Measurements from ENCODE around the gene MT4. TPM values are rescaled to one million over a fixed set of nuclear protein-coding genes. Genes with fewer than 3 reads are reported as not detected.
A peak's percentile ranks its signal among the peaks of the same experiment; 100 is the strongest.

The MT4 gene
- total RNA-seq, 2 donors from 2014 or later: not detected

DNA sequence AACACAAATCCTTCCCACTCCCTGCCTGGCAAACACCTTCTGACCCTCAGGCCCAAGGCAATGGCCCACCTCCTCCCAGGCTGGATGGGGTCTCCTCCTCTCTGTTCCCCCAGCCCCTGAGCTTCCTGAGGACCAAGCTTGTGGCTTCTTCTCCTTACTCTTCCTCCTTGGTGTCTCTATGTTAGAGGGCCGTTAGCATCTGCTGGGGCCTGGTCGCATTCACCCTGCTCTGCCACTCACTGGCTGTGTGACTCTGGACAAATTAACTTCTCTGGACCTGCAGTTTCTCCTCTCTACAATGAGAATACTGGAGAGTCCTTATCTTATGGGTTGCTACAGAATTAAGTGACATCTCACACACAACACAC is 42.8 kb downstream of the MT4 start:
- peak overlapping the region; percentile 91 to 97 (median 92) for H3K27ac ChIP-seq
- H3K36me3 ChIP-seq (replicated peaks in 1 of 2; ENCODE audit: insufficient read depth in 1 of 2, low read depth in 2 of 2): no peaks in the 10 kb centered on the region
- no peaks in the 10 kb centered on the region for H3K27me3 ChIP-seq
- DNase-seq: no peak
- H3K4me1 ChIP-seq: peaks cover 46% of the 10 kb centered on the region
- H3K4me3 ChIP-seq: no peak overlapping the region
- no peak for ATAC-seq
- no peaks in the 10 kb centered on the region for H3K9me3 ChIP-seq
- 72 to 76% methylated on average over 2 of the region's 2 CpGs for WGBS, 2 donors
- TF ChIP-seq, protein P1, sequence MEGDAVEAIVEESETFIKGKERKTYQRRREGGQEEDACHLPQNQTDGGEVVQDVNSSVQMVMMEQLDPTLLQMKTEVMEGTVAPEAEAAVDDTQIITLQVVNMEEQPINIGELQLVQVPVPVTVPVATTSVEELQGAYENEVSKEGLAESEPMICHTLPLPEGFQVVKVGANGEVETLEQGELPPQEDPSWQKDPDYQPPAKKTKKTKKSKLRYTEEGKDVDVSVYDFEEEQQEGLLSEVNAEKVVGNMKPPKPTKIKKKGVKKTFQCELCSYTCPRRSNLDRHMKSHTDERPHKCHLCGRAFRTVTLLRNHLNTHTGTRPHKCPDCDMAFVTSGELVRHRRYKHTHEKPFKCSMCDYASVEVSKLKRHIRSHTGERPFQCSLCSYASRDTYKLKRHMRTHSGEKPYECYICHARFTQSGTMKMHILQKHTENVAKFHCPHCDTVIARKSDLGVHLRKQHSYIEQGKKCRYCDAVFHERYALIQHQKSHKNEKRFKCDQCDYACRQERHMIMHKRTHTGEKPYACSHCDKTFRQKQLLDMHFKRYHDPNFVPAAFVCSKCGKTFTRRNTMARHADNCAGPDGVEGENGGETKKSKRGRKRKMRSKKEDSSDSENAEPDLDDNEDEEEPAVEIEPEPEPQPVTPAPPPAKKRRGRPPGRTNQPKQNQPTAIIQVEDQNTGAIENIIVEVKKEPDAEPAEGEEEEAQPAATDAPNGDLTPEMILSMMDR (IDR thresholded peaks at IDR 0.05): no peak
- TF ChIP-seq POLR2A (IDR thresholded peaks at IDR 0.05): no peak
- intact Hi-C loops (cut with DNase I): loop anchor here (10.0 kb wide), 1 partner anchor 87 kb away; no protein-coding TSS in a partner anchor

DNA sequence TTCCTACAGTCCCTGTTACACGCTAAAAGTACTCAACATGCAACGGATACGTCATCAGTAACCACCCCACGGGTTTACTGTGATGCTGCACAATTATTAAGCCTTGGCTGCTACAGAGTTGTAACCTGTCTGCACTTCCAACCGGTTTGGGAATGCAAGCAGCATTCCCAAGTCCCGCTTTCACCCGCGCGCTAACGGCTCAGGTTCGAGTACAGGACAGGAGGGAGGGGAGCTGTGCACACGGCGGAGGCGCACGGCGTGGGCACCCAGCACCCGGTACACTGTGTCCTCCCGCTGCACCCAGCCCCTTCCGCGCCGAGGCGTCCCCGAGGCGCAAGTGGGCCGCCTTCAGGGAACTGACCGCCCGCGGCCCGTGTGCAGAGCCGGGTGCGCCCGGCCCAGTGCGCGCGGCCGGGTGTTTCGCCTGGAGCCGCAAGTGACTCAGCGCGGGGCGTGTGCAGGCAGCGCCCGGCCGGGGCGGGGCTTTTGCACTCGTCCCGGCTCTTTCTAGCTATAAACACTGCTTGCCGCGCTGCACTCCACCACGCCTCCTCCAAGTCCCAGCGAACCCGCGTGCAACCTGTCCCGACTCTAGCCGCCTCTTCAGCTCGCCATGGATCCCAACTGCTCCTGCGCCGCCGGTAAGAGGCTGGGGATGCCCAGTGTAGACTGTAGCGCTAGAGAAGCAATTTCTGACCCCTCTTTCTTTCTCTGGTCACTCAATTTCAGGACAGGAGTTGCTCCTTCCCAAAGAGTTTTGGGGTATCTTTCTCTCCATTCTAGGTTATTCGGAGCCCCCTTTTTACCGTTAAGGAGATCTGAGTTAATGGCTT is 43.4 kb downstream of the MT4 start, which contains the start of gene MT2A:
Gene MT2A, plus strand, starts transcription at position 542 of the 833 bp plus-strand sequence. Its CDS starts 72 bp downstream, at position 614.
- intact Hi-C loops (cut with DNase I): loop anchor here (10.0 kb wide), 1 partner anchor 87 kb away; no protein-coding TSS in a partner anchor
- Histone ChIP-seq H3K36me3 (replicated peaks in 1 of 2; ENCODE audit: insufficient read depth in 1 of 2, low read depth in 2 of 2) (no peaks in the 10 kb centered on the region), H3K4me1 (peaks cover 46% of the 10 kb centered on the region)

DNA sequence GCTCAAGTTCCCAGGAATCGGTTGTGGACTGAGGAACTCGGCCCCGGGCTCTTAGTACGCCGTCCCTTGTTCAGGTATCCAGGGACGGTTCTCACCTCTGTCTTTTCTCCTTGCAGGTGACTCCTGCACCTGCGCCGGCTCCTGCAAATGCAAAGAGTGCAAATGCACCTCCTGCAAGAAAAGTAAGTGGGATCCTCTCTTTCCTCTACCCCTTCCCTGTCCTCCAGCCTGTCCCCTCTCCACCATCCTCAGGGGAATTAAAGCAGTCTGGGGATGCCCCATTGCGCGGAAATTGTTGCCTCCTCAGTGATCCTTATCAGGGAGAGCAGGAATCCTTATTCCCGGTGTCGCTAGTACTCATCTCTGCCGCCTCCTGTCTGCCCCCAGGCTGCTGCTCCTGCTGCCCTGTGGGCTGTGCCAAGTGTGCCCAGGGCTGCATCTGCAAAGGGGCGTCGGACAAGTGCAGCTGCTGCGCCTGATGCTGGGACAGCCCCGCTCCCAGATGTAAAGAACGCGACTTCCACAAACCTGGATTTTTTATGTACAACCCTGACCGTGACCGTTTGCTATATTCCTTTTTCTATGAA is 44.1 kb downstream of the MT4 start:
- peak overlapping the region; percentile 91 to 97 (median 92) for H3K27ac ChIP-seq
- intact Hi-C loops (cut with DNase I): loop anchor here (10.0 kb wide), 1 partner anchor 86 kb away; no protein-coding TSS in a partner anchor
- DNase-seq (peak in 1 of 4 donors; percentile 40), ATAC-seq (no peak)
- H3K4me3 ChIP-seq: peak overlapping the region; percentile 10 to 46
- peaks cover 46% of the 10 kb centered on the region for H3K4me1 ChIP-seq
- no peaks in the 10 kb centered on the region for H3K36me3 ChIP-seq (replicated peaks in 1 of 2; ENCODE audit: insufficient read depth in 1 of 2, low read depth in 2 of 2)
- H3K9me3 ChIP-seq: no peaks in the 10 kb centered on the region
- H3K27me3 ChIP-seq: no peaks in the 10 kb centered on the region
- 0% methylated on average over 21 of the region's 21 CpGs for WGBS, 2 donors
- no peak for TF ChIP-seq POLR2A (IDR thresholded peaks at IDR 0.05)
- TF ChIP-seq, protein P1 (IDR thresholded peaks at IDR 0.05): peak in 1 of 7 experiments; percentile 22

More for the DNA sequence above, 43.4 kb downstream of the MT4 start, which contains the start of gene MT2A:
- ATAC-seq (peak; percentile 91), DNase-seq (peak; percentile 95 to 98 (median 96))
- Histone ChIP-seq H3K9me3 (no peaks in the 10 kb centered on the region), H3K27ac (peak within 1 kb of the TSS; percentile 91 to 97 (median 92)), H3K4me3 (peak within 1 kb of the TSS; percentile 10 to 46), H3K27me3 (no peaks in the 10 kb centered on the region)
- TF ChIP-seq POLR2A (IDR thresholded peaks at IDR 0.05): peak; percentile 85 to 94 (median 93)
- TF ChIP-seq, protein P1 (IDR thresholded peaks at IDR 0.05): no peak
- WGBS, 2 donors: 3 to 6% methylated on average over 35 to 62 of the region's 62 CpGs

DNA sequence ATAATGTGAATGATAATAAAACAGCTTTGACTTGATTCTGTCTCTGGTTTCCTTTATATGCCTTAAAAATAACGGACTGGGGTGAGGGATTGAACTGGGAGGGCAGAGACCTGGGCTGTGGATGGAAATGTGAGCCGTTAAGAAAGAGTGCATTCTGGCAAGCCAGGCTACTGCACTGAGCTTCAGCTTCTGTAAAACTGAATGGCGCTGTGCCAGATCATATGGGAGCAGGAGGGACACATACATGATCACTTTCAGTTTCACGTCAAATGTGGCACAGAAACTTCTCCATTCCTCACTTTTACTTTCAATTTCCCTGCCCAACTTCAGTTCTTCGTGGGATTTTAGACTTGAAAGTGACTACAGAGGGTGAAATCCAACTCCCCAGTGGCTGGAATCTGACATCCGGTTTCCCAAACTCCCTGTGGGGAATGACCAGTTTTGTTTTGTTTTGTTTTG is 44.6 kb downstream of the MT4 start:
- Histone ChIP-seq H3K4me1 (peaks cover 46% of the 10 kb centered on the region), H3K4me3 (peak overlapping the region; percentile 10 to 46), H3K36me3 (replicated peaks in 1 of 2; ENCODE audit: insufficient read depth in 1 of 2, low read depth in 2 of 2) (no peaks in the 10 kb centered on the region), H3K9me3 (no peaks in the 10 kb centered on the region), H3K27ac (peak overlapping the region; percentile 91 to 97 (median 92)), H3K27me3 (no peaks in the 10 kb centered on the region)
- ATAC-seq (peak; percentile 2), DNase-seq (peak; percentile 62 to 86 (median 72))
- 0% methylated on average over 6 of the region's 6 CpGs for WGBS, 2 donors
- intact Hi-C loops (cut with DNase I): loop anchor here (10.0 kb wide), 1 partner anchor 85 kb away; no protein-coding TSS in a partner anchor
- TF ChIP-seq, protein P1 (IDR thresholded peaks at IDR 0.05): peak in 2 of 7 experiments; percentile 8 to 11
- peak in 1 of 3 donors; percentile 15 for TF ChIP-seq POLR2A (IDR thresholded peaks at IDR 0.05)

Data from body of pancreas (tissue), 4 donors.